Gastrocnemius medialis (tissue), 4 donors: Measurements from ENCODE around the gene GTF2A2.

Source experiments
- POLR2A ChIP-seq, 2 donors: fragments of 450-650 bp; IDR thresholded peaks; one replicate each; pipeline ENCODE4 v1.6.1; 2017; ENCODE audit warnings: antibody characterized with exemption in 2 of 2, mild to moderate bottlenecking in 2 of 2, moderate library complexity in 2 of 2
- TF ChIP-seq, protein P1 (sequence below), 5 experiments: fragments of 450-650 bp in 3 of 5; fragments of 200-600 bp in 2 of 5; sonication (generic) in 2 of 5; IDR thresholded peaks in 4 of 5; conservative IDR thresholded peaks in 1 of 5; 1 replicate in 4 of 5; 2 replicates in 1 of 5; pipeline ENCODE4 v1.5.1; 2016 to 2019; ENCODE audit warnings: antibody characterized with exemption in 5 of 5, mild to moderate bottlenecking in 3 of 5, moderate library complexity in 3 of 5

DNA sequence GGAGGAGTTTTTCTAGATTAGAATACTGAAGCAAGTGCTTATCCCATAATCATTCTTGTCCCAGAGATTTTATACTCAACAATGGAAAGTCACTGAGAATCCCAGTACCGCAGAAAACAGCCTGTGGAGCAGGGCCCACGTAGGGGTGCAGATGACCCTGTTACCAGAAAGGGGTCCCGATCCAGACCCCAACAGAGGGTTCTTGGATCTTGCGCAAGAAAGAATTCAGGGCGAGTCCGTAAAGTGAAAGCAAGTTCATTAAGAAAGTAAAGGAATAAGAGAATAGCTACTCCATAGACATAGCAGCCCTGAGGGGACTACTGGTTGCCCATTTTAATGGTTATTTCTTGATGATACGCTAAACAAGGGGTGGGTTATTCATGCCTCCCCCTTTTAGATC, 43.2 kb downstream of the GTF2A2 start:
- TF ChIP-seq, protein P1, sequence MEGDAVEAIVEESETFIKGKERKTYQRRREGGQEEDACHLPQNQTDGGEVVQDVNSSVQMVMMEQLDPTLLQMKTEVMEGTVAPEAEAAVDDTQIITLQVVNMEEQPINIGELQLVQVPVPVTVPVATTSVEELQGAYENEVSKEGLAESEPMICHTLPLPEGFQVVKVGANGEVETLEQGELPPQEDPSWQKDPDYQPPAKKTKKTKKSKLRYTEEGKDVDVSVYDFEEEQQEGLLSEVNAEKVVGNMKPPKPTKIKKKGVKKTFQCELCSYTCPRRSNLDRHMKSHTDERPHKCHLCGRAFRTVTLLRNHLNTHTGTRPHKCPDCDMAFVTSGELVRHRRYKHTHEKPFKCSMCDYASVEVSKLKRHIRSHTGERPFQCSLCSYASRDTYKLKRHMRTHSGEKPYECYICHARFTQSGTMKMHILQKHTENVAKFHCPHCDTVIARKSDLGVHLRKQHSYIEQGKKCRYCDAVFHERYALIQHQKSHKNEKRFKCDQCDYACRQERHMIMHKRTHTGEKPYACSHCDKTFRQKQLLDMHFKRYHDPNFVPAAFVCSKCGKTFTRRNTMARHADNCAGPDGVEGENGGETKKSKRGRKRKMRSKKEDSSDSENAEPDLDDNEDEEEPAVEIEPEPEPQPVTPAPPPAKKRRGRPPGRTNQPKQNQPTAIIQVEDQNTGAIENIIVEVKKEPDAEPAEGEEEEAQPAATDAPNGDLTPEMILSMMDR (IDR thresholded peaks at IDR 0.05 in 4 of 5, conservative IDR thresholded peaks at IDR 0.05 in 1 of 5), result no peak
- no peak for TF ChIP-seq POLR2A (IDR thresholded peaks at IDR 0.05)
